ENCODE measurements around the gene TMEM158.
A peak's percentile ranks its signal among the peaks of the same experiment; 100 is the strongest.

TMEM158 gene

DNA sequence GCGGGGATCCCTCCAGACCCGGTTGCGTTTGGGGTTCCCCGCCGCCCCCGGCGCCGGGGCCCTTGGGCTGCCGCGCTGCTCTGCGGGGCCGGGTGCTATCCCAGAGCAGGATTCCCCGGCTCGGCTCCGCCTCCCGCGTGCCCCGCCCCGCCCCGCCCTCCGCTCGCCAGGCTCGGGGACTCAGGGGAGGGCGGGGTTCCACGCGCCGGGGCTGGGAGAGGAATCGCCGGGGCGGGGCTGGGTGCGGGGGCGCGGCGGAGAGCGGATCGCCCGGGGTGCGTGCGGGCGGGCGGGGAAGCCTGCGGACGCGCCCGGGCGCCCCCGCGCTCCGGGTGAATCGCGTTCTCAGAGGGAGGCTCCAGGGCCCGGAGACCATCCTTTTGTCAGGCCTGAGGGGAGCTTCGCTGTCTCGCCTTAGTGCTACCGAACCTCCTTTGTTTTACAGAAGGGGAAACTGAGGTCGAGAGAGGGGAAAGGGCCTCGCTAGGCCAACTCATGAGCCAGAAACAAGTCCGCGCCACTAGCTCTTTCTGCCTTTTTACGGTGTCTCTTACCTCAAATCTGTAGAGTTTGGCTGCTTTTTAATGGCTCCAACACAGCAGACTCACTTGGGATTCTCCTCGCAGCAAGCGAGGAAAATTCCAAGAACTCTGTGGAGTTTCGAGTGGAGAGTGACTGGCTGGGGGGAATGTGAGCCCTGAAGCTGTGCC, at the start of gene TMEM158:
Gene TMEM158 (minus strand): TSS at position 82 of the 710 bp plus-strand sequence. CDS start 260 bp downstream, outside the sequence.
- DNase-seq (ENCODE audit: low spot score), result peak; percentile 91

DNA sequence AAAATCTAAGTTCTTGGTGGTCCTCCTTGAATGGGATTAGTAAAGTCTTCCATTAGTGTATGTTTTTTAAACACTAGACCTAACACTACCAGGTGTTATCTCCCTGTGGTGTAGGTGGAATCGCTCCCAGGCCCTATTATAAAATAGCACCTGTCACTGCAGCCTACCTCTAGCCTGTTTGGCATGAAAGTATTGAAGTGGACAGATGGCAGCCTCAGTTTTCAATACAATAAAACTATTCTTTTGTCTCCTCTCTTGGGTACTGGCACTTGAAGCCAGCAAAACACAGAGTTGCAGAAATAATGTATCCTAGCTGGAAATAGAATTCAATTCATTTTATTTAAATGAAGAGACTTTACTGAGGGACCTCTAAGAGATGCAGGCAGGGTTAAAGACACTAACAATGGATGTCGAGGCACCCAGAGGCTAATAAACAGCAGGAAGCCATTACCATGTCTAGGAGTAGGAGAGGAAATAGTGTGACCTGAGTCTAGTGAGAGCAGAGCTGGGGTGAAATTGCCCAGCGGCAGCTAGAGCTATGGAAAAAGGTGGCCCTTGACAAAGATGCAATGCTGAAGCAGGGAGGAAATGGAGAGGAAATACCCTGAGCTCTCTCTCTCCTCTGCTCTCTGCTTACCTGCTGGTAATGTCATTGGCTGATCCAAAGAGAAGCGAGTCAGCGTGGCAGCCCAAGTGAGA, 49.1 kb upstream of the TMEM158 start:
- no peak for DNase-seq (ENCODE audit: low spot score)

DNA sequence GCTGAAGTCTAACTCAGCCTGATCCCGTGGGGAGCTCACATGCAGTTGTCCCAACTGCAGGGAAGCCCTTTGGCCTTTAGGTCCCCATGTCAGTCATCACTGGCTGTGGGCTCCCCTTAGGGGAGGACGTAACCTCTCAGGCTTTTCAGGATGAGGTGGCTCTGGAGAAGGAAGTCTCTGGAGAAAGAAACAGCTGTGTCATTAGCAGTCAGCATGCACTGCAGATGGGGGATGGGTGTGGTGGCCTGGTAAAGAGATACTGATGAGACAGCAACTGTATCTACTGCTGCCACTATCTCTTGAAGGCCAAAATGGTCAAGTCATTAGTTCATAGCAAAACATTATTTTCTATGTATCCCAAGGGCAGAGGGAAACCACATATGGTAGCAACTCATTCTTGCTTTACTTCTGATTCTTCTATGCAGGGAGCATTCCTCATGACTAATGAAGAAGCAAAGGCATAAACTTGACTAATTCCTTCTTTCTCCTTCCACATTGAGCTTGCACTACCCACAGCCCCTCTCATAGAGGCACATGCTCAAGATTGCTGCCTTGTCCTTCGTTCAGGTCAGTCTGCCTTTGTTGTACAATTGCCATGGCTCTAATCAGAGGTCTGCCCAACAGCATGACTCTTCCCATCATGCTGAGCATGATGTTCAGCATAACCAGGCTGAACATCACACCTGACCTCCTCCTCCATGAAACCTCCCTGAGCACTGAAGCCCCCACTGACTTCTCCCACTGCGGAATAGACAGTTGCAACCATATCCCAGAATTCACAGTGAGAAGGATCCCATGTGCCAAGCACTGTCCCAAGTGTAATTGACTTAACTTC, 47.8 kb upstream of the TMEM158 start:
- no peak for DNase-seq (ENCODE audit: low spot score)

- DNase-seq (ENCODE audit: low spot score), result no peak
Measured at GRCh38 chr3:45272828-45273470, 46.9 kb upstream of the TMEM158 start.

DNA sequence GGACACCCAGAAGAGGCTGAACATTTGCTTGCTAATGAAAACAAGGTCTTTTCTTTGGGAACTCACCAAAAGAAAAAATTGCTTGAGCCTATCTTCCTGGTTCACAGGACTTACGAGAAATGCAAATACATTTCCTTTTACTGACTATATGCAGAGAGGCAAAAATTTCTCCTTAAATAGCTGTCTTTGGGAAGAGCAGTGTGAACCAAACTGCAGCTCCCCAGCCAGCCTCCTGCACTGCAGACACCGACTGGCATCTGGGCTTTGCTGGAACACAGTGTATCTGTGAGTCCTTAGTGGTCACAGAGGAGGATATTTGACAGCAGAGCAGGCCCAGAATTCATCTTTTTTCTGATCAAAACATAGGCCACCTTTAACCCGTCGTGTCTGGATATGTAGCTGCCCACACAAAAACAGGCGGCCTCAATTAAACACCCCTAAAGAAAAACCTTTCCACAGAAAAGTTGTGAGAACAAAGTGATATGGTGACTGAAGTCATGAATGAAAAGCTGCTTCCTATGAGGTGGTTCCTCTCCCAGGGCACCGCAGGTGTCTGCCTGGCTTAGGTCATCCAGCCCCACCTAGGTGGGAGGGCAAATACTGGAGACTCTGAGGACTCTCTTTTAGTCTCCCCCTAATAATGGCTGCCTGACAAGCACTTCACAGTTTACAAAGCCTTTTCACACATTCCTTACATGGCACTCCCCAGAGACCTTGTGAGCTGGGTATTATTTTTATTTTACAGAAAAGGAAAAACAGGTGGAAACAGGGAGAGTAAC, 46.1 kb upstream of the TMEM158 start:
- no peak for DNase-seq (ENCODE audit: low spot score)

DNA sequence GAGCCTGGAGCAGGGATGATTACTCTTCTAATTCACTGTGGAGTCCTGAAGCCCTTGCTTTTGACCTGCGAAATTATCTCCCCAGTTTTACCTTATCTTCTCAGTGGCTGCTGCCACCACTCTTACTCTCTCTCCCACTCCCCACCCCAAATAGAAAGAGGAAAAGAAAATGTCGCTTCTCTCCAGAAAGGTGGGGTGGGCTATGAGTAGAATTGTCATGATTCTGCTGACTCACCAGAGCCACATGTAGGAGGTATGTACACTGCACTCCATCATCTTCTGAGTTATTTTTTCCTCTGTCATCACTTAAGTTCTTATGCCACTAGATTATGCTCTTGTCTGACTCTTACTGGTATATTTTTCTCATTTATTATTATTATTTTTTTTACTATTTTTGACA, 43.9 kb upstream of the TMEM158 start:
- DNase-seq (ENCODE audit: low spot score), result no peak

DNA sequence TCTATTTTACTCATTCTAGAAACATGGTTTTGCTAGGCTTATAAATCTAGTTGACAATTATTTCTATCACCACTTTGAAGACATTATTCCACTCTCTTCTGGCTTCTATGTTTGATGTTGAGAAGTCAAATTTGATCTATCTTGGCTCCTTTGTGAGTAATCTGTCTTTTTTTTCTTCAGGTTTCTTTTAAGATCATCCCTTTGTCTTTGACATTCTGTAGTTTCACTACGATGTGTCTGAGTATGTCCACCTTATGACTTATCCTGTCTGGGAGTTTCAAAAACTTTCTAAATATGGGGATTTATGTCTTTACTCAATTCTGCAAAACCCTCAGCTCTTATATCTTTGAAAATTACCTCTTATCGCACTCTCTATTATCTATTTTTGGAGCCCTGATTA, 41.0 kb upstream of the TMEM158 start:
- no peak for DNase-seq (ENCODE audit: low spot score)

GRCh38 chr3:45261333-45262110, 35.4 kb upstream of the TMEM158 start:
- no peak for DNase-seq (ENCODE audit: low spot score)

DNA sequence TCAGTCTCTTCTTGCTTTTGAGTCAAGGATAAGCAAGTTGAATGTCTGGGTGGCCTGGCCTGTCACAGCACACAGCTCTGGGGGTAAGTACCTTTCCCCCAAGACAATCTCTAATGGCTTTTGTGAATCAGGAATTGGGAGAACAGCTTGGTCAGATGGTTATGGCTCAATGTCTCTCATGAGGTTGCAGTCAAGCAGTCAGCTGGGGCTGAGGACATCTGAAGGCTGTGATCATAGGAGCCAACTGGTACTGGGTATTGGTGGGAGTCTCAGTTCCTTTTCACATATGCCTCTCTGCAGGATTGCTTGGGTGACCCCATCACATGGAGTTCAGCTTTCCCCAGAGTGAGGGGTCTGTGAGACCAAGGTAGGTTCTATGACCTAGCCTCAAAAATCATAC, 33.0 kb upstream of the TMEM158 start:
- no peak for DNase-seq (ENCODE audit: low spot score)

- no peak for DNase-seq (ENCODE audit: low spot score)
Measured at GRCh38 chr3:45258317-45258716, 32.2 kb upstream of the TMEM158 start.

- DNase-seq (ENCODE audit: low spot score), result no peak
Measured at GRCh38 chr3:45253316-45253715, 27.2 kb upstream of the TMEM158 start.

GRCh38 chr3:45252826-45253225, 26.7 kb upstream of the TMEM158 start:
- DNase-seq (ENCODE audit: low spot score), result no peak

GRCh38 chr3:45249391-45249790, 23.3 kb upstream of the TMEM158 start:
- no peak for DNase-seq (ENCODE audit: low spot score)

DNA sequence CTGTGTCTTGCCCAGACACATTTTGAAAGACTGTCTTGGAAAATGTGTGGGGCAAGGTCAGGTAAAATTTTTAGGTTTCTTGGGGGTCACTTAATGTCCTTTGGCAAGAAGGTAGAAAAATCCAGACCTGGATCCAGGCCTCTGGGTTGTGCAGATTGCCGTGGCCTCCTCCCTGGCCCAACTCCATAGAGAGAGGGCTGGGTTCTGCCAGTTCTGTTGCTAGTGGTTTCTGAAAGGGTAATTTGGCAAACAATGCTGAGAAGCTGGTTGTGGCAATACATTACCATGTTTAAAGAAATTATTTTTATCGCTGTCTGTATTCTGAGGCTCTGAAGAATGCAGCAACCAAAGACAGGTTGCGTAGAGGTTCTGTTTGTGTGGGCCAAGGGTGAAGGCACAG, 20.2 kb upstream of the TMEM158 start:
- DNase-seq (ENCODE audit: low spot score), result no peak

- no peak for DNase-seq (ENCODE audit: low spot score)
Measured at GRCh38 chr3:45244356-45244755, 18.3 kb upstream of the TMEM158 start.

DNA sequence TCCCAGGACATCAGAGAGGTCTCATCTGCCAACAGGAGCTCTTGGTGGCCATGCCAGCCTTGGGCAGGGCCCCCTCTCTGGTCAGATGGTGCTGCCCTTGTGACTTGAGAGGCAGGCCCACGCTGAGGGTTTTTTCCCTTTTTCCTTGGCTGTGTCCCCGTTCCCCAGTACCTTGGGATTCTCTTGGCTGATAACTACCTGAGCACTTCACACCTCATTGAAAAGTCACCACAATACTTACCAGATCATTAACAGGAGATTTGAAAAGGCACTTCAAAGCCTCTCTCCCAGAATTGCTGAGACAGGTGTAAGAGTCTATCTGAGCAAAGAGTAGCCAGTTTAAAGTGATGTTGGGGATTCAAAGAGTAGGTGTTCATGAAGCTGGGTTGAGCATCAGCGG, 15.1 kb upstream of the TMEM158 start:
- no peak for DNase-seq (ENCODE audit: low spot score)

- DNase-seq (ENCODE audit: low spot score), result no peak
Measured at GRCh38 chr3:45240292-45240691, 14.2 kb upstream of the TMEM158 start.

DNA sequence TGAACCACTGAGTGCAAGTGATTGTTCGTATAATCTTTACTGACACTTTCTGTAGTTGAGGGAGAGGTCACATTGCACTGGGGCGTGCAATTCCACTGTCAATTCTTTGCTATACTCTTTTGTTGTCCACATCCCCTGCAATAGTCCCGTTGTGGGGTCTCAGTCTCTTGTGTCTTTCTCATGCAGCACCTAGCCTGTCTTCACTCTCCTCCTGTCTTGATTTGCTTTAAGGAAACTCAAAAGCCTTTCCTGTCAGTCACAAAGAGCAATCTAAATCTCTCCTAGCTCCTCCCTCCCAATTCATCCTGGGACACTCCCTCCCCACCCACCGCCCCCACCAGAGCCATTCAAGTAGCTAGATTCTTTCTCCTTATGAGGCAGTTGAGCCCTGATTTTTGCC, 13.2 kb upstream of the TMEM158 start:
- DNase-seq (ENCODE audit: low spot score), result no peak

DNA sequence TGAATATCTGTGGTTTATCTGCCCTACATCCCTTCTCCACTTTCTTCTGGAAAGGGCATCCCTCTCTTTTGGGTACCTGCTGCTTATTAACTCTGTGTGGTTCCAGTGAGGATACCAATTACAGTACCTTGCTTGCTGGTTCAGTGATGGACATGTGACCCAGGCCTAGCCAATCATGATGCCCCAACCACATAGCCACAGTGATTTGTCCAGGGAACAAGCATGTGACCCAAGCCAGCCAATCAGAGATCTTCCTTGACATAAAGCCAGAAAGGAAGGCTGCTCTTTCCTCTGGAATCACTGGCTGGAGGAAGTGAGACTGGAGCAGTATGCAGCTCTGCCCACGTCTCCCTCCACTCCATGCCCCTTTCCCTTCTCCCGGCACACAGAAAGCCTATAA, 10.9 kb upstream of the TMEM158 start:
- no peak for DNase-seq (ENCODE audit: low spot score)

DNA sequence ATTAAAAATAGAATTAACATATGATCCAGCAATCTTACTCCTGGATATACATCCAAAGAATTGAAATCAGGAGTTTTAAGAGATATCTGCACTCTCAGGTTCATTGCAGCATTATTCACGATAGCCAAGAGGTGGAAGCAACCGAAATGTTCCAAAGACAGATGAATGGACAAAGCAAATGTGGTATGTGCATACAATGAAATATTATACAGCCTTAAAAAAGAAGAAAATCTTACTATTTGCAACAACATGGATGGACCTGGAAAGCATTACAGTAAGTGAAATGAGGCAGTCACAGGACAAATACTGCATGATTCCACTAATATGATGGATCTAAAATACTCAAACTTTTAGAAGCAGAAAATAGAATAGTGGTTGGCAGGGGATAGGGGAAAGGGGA, 9.3 kb upstream of the TMEM158 start:
- DNase-seq (ENCODE audit: low spot score), result no peak

DNA sequence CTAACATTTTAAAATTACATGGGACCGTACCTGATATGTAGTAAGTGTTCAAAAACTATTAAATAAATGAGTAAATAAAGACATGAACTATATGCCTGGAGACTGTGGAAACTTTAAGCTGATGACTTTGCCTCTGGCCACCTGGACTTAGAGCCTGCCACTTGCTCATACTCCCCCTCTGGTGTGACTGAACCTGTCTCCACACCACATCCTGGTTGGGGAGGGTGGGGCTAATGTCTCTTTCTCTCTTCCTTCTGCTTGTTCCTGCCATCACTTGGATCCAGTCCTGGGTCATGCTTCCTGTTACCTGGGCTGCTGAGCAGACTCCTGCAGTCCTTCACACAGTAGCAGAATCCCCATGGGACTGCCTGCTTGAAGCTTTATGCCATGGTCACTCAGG, 8.2 kb upstream of the TMEM158 start:
- DNase-seq (ENCODE audit: low spot score), result no peak
